GM12878 (cell line): ENCODE measurements around the gene TIMP2. TPM values are rescaled to one million over a fixed set of nuclear protein-coding genes. Genes with fewer than 3 reads are reported as not detected.

ENCODE experiments used
- ATAC-seq: fragments of 200-7000 bp; cut with Tn5 transposase; 3 replicates; pipeline ENCODE4 v1.9.1; 2020; ENCODE audit warnings: mild to moderate bottlenecking, moderate library complexity
- BruUV-seq: library from RNA; stranded (reverse); fragments of 400-500 nt; replicated peaks from 2 replicates; lab custom pipeline; 2021; lab: Mats Ljungman, UMichigan
- CTCF ChIA-PET: fragments of 300-600 bp; sonication (Branson Sonifier 250); formaldehyde crosslinking; extraction: SDS; loops from one replicate; lab custom pipeline; 2021; ENCODE audit warnings: inconsistent platforms; lab: Yijun Ruan, JAX
- POLR2A ChIA-PET: fragments of 350-600 bp; formaldehyde crosslinking; extraction: SDS; loops from one replicate; lab custom pipeline; 2021; ENCODE audit warnings: inconsistent platforms; lab: Charles Lee
- RAD21 ChIA-PET: fragments of 300-600 bp; sonication (Branson Sonifier 250); formaldehyde crosslinking; loops from one replicate; lab custom pipeline; 2023; ENCODE audit warnings: antibody characterized with exemption; ENCODE audit not compliant: unreplicated experiment; lab: Charles Lee
- SMC1A ChIA-PET: fragments of 300-600 bp; sonication (Branson Sonifier 250); formaldehyde crosslinking; loops from one replicate; lab custom pipeline; 2023; ENCODE audit not compliant: unreplicated experiment, uncharacterized antibody; lab: Charles Lee
- DNase-seq: peaks from one replicate; pipeline ENCODE4 v3.0.0-alpha.2; 2011; ENCODE audit warnings: low read depth, low spot score
- FAIRE-seq: peaks from 3 replicates; lab custom pipeline; 2011; peaks lifted over from hg19 to GRCh38; lab: Jason Lieb, UNC
- H2AFZ ChIP-seq: 2 replicates; pipeline ENCODE4 v1.6.0; 2011; ENCODE audit warnings: low read depth, low read length, control low read depth; ENCODE audit not compliant: control insufficient read depth
- H3K27ac ChIP-seq: 2 replicates; pipeline ENCODE4 v1.5.1; 2011; ENCODE audit warnings: control low read depth; ENCODE audit not compliant: control insufficient read depth, insufficient read depth
- H3K27me3 ChIP-seq, 2 experiments: replicated peaks in 1 of 2; 2 replicates each; pipeline versions ENCODE4 v1.6.0 to v1.6.1; 2011; ENCODE audit warnings: low read length in 1 of 2; ENCODE audit not compliant: control insufficient read depth in 2 of 2, insufficient read depth in 2 of 2
- H3K36me3 ChIP-seq, 2 experiments: 2 replicates each; pipeline ENCODE4 v1.5.1; 2011; ENCODE audit warnings: low read length in 1 of 2; ENCODE audit not compliant: control insufficient read depth in 2 of 2, insufficient read depth in 2 of 2
- H3K4me1 ChIP-seq: 2 replicates; pipeline ENCODE4 v1.6.1; 2011; ENCODE audit warnings: mild to moderate bottlenecking, low read length, moderate library complexity, mixed read lengths; ENCODE audit not compliant: control insufficient read depth, insufficient read depth
- H3K4me2 ChIP-seq: 2 replicates; pipeline ENCODE4 v1.6.0; 2011; ENCODE audit warnings: control low read depth; ENCODE audit not compliant: control insufficient read depth, insufficient read depth
- H3K4me3 ChIP-seq: fragments of 200-600 bp; sonication (generic); 2 replicates; pipeline ENCODE4 v1.5.1; 2016
- H3K79me2 ChIP-seq: 2 replicates; pipeline ENCODE4 v1.6.0; 2011; ENCODE audit warnings: low read length; ENCODE audit not compliant: control insufficient read depth, insufficient read depth
- H3K9ac ChIP-seq: 2 replicates; pipeline ENCODE4 v1.8.0; 2011; ENCODE audit warnings: low read length, control low read depth, mixed read lengths; ENCODE audit not compliant: control insufficient read depth, insufficient read depth
- H3K9me3 ChIP-seq: replicated peaks from 3 replicates; pipeline ENCODE4 v1.5.1; 2011; ENCODE audit warnings: mild to moderate bottlenecking, low read length; ENCODE audit not compliant: control insufficient read depth, insufficient read depth
- H4K20me1 ChIP-seq: 2 replicates; pipeline ENCODE4 v1.6.0; 2011; ENCODE audit not compliant: control insufficient read depth, insufficient read depth
- BMI1 ChIP-seq: fragments of 450-650 bp; IDR thresholded peaks from 2 replicates; pipeline ENCODE4 v1.6.1; 2016; ENCODE audit warnings: mild to moderate bottlenecking, moderate library complexity, borderline replicate concordance
- ETV6 ChIP-seq, 2 experiments: fragments of 450-650 bp in 1 of 2; IDR thresholded peaks in 1 of 2; conservative IDR thresholded peaks in 1 of 2; 2 replicates each; pipeline ENCODE4 v1.6.1; 2014; ENCODE audit warnings: antibody characterized with exemption in 1 of 2, borderline replicate concordance in 1 of 2, low read depth in 1 of 2, mild to moderate bottlenecking in 1 of 2, moderate library complexity in 1 of 2
- POLR2A ChIP-seq: IDR thresholded peaks from 2 replicates; pipeline ENCODE4 v1.6.1; 2011; ENCODE audit warnings: low read depth, mild to moderate bottlenecking, low read length
- SPI1 ChIP-seq: IDR thresholded peaks from 2 replicates; pipeline ENCODE4 v1.6.1; 2011; ENCODE audit warnings: low read depth, mild to moderate bottlenecking, low read length, moderate library complexity, borderline replicate concordance; ENCODE audit not compliant: insufficient read depth
- WGBS: methylation state at CpG from one replicate; pipeline ENCODE4 v1.1.6; 2016; ENCODE audit warnings: low lambda C conversion rate; ENCODE audit not compliant: insufficient replicate concordance, insufficient coverage; ENCODE audit errors: missing lambda C conversion rate; 5-methylcytosine and 5-hydroxymethylcytosine counted together
- in situ Hi-C: fragments of 300-500 bp; cut with MboI; formaldehyde crosslinking; loops from 9 replicates; pipeline ENCODE4 v1.14.3; 2018; ENCODE audit warnings: mixed read lengths
- intact Hi-C: fragments of 100-400 bp; cut with micrococcal nuclease; formaldehyde crosslinking; loops from one replicate; pipeline ENCODE4 v1.14.2; 2022; ENCODE audit not compliant: unreplicated experiment
- polyA plus RNA-seq, 11 experiments: library from polyadenylated mRNA; depleted of rRNA in 4 of 11; unstranded in 6 of 11; stranded (reverse) in 5 of 11; fragments of >200 nt; fragmentation: Nextera tagmentation in 4 of 11; fragmentation: Illumina TruSeq in 1 of 11; extraction: Ambion mirVana in 4 of 11; extraction: Trizol in 1 of 11; gene quantifications; 1 replicate in 1 of 11; 2 replicates in 10 of 11; pipeline versions ENCODE4 v1.2.1 to v1.2.3, GENCODE V29; 2011 to 2016; ENCODE audit warnings: inconsistent platforms in 2 of 11, missing spikeins in 2 of 11, low read depth in 1 of 11
- total RNA-seq, 4 experiments: library from RNA; depleted of rRNA in 3 of 4; stranded (reverse); fragments of >200 nt in 3 of 4; fragmentation: Illumina TruSeq in 1 of 4; extraction: Trizol in 1 of 4; gene quantifications; 2 replicates each; pipeline versions ENCODE4 v1.2.1 to v1.2.3, GENCODE V29; 2013 to 2021

TIMP2 gene
- total and polyA plus RNA-seq, 10 of the 15 experiments (the other 5 are each of a cell fraction or from before 2014, with no cell fraction given): 0.03 to 0.41 (median 0.04) TPM; not detected in 7

DNA sequence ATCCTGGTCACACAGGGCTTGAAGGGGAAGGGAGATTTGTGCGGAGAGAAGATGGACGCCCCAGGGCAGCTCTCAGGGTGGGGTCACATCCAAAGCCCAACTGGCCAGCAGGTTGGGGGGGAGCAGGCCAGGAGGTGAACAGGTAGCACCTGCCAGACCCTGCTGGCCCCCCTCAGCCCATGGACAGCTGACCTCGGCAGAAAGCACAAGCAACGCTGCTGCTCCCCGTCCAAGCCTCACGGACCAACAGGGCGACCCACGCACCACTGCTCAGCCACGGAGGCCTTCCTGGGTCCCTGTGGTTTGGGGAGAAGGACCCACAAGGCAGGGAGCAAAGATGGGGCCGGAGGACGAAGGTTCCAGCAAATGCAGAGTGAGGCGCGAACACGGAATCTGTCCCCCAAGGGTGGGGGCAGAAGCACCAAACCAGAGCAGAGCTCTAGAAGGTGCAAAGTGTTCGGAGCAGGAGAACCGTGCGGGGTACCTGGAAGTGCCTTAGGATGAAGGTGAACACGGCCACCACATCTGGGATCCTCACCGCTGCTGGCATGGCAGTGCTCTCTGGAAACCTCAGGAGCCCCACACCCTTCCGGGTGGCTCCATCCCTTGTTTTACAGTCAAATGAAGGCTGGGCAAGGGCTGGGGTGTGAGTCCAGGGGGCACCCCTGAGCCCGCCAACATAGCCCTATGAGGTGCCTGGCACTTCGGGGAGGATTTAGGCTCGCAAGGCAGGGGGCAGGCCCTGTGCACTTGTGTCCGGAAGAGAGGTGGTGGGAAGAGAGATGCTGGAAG is 40.1 kb downstream of the TIMP2 start (continued):
- TF ChIP-seq BMI1 (no peak), POLR2A (no peak), SPI1 (no peak)

DNA sequence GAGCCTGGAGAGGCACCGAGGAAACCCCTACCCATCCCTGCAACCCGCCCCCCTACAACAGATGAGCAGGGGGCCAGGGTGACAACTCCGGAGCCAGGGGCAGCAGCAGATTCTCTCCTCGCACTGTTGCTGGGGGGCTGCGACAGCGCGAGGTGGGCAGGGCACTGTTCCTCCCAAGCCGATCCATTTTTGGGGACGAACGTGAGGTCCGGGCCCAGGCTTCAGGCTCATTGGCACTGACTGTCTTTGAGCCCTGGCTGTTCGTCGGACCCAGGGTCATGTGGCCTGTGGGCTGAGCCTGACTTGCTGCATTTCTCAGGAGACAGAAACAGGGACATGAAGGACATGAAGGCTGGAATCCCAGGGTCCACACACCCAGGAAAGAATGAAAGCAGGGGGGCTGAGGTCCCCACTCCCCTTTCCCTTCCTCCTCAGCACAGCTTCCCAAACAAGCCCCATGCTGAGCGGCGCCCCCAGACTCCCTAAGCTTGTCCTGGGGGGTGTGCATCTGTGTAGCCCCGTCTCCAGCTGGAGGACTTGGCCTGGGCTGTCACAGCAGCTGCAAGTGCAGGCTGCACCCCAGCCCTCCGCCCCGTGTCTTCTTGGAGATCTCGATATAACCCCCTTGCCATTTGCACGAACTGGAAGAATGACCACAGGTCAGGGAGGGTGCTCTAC is 40.9 kb downstream of the TIMP2 start:
- FAIRE-seq (no peak), ATAC-seq (no peak), DNase-seq (no peak)
- 60% methylated on average over 20 of the region's 20 CpGs for WGBS
- no peaks in the 10 kb centered on the region for H3K79me2 ChIP-seq
- in situ Hi-C loops: no loop called here
- H3K9ac ChIP-seq: no peak overlapping the region
- no peaks in the 10 kb centered on the region; a peak in 2 of 4 replicates for H3K27me3 ChIP-seq
- POLR2A ChIA-PET: no interaction called here
- CTCF ChIA-PET: no interaction called here
- RAD21 ChIA-PET: no interaction called here
- H3K9me3 ChIP-seq: no peaks in the 10 kb centered on the region
- H3K4me2 ChIP-seq: no peak overlapping the region
- SMC1A ChIA-PET: no interaction called here
- H2AFZ ChIP-seq: no peak overlapping the region
- no peaks in the 10 kb centered on the region for H3K36me3 ChIP-seq
- BruUV-seq: no TSS peak
- no peak overlapping the region for H3K4me3 ChIP-seq
- TF ChIP-seq ETV6 (conservative IDR thresholded peaks at IDR 0.05 in 1 of 2, IDR thresholded peaks at IDR 0.05 in 1 of 2; ENCODE audit: borderline replicate concordance in 1 of 2, low read depth in 1 of 2): no peak
- TF ChIP-seq, all 136 proteins: peak for 0
- Histone ChIP-seq H3K27ac (no peak overlapping the region), H4K20me1 (no peaks in the 10 kb centered on the region), H3K4me1 (peaks cover 19% of the 10 kb centered on the region)
- intact Hi-C loops: no loop called here
